Astrocyte of the hippocampus (primary cell): ENCODE data around the gene PI3.

Experiments used
- DNase-seq: peaks from one replicate; pipeline ENCODE4 v3.0.0; 2011; ENCODE audit warnings: low read depth, low spot score

Gene PI3

DNA sequence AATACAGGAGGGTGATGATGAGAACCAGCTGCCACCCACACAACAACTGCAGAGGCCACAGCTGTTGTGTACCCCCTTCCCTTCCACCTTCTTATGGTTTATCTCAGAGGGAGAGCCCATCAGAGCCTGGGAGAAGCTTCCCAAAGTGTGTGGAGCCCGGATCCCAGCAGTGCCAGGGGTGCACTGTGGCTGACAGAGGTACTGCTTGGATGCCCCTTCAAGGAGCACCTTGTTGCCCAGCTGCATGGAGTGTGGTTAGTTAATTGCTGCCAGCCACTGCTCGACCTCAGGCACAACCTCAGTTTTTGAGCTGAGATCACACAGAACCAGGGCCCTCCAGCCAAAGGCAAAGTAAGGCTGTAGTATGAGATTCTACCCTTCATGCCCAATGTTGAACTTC, 13.0 kb downstream of the PI3 start:
- DNase-seq = no peak

DNA sequence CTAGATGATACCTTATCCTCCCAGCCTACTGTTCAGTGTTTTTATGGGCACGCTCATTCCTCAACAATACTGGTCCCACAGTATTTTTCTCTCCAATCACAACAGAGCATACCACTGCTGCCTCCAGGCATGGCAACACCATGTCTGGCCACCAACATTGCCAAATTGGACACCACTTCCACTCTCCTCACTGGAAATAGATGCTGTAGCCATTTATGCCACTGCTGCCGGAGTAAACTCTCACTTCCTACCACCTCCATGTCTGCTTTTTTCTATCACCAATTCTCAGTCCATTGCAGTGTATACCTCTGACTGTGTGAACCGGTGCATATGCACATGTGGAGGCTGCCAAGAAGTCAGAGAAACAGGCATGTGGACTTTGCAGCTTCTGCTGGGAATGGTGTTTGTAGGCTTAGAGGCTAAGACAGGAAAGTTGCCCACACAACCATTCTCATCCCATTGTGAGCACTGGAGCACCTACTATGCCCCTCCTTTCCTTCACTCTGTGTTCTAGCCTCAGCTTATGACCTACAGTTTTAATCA, 14.4 kb downstream of the PI3 start:
- DNase-seq = no peak

DNA sequence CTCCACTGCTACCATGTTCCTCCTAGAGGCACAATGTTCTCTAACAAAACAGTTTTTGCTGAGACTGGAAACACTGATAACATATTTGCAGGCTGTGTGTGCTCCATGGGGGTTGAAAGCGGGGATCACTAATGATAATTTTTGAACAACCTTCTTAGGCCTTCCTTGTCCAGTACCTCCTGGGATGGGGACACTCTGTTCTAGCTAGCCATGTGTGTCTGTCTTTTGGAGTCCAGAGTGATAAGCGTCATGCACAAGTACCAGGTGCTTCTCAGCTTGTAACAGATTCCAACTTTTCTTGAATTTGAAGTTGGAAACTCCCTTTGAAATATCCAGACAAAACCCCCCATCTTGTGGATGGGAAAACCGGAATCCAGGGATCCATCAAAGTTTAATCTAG, 15.2 kb downstream of the PI3 start:
- no peak for DNase-seq

DNA sequence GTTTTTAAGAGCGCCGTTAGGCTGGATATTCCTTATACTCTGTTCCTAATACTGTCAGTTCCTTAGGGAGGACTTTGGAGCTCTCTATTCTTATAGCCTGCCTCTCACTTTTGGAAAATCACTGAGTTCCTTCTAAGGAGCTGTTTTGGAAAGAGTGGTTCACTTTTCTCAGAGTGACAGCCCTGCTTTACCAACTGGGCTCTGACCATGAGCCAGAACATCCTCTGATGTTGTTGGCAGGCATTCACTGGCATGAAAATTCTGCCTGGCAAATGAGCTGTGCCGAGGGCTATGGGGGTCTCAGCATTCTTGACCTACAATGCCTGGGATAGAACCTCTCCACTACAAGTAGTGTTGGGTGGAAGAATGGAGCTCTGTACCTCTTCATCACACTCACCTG, 17.2 kb downstream of the PI3 start:
- no peak for DNase-seq

DNA sequence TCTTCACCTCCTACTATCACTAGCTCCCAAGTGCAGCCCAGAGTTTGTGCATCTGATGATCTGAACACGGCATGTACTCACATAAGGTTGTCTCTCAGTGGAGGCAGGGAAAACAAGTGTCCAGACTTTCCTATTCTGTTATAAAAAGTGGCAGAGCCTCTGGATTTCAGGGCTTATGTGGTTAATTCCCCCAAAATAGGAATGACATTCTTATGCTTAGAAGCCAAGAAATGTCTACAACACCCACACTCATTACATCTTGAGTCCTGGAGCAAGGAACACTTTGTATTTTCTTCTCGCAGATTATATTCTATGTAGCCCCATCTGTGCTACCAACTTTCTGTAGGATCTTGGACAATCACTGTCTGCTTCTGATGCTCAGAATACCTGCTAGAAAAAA, 18.6 kb downstream of the PI3 start:
- no peak for DNase-seq

DNA sequence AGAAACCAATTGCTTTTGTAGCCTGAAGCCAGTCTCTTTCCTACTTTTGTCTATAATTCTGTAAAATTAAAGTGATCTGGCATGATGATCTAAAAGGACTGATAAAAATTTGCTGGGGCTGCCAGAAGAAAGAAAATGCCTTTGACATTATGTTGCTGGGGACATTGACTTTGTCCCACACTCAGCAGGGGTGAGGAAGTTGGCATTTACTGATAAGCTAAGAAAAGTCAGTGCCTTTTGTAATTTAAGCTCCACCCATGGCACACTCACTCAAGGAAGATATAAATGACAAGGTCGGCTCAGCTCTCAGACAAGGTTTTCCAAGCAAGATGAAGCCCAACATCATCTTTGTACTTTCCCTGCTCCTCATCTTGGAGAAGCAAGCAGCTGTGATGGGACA, 32.0 kb downstream of the PI3 start, which contains the start of gene SEMG1:
TSS of gene SEMG1 (plus strand) at position 309 of the 400 bp plus-strand sequence. CDS start at position 330, 21 bp downstream.
- no peak for DNase-seq

DNA sequence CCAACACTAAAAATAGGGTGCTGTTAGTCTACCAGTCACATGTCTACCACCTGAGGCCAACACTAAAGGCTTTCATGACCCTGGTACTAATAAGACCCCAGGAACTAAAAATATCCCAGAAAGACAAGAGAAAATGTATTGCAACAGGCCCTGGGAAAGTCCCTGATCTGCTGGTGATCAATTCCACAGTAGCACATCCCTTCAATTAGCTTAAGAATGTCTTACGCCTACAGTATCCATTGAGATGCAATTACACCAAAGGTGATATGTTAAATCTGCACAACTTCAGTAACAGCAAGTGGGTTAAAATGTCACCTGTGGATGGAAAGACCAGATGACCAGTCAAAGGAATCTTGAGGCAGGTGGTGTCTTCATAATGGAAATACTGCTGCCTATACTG, 35.2 kb downstream of the PI3 start:
- DNase-seq = no peak

DNA sequence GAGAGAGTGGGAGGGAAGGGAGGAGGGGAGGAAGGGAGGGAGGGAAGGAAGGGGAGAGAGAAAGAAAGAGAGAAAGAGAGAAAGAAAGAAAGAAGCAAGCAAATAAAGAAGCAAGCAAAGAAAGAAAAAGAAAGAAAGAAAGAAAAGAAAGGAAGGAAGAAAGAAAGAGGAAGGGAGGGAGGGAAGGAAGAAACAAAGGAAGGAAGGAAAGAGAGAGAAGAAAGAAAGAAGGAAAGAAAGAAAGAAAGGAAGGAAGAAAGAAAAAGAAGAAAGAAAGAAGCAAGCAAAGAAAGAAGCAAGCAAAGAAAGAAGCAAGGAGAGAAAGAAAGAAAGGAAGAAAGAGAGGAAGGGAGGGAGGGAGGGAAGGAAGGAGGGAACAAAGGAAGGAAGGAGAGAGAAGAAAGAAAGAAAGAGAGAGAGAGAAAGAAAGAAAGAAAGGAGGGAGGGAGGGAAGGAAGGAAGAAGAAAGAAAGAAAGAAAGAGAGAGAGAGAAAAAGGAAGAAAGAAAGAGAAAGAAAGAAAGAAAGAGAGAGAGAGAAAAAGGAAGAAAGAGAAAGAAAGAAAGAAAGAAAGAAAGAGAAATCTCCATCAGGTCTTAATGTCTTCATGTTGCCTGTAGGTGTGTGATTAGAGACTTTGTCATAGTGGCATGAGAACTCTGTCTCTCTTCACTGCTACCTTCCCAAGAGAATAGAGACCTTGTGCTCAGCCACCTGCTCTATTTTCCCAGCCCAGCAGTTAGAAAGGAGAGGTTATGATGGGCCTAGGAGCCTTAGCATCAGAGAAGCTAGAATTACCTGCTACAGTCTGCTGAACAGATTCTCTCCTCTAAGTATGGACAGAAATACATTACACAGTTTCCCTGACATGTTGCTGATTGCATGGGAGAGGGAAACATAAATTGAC, 37.1 kb downstream of the PI3 start:
- no peak for DNase-seq

DNA sequence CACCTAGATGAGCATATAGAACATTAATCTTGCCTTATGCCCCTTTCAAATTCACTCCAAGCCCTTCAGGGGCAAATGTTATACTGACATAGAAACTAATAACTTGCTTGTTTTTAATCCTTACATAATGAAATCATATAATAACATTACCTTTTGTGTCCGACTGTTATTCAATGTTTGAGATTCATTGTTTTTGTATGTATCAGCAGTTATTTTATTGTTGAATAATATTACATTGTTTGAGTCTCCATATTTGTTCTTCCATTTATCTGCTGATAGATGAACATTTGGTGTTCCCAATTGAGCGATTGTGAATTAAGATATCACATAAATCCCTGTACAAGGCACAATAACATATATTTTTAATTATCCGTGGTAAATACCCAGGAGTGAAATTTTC, 38.1 kb downstream of the PI3 start:
- no peak for DNase-seq

DNA sequence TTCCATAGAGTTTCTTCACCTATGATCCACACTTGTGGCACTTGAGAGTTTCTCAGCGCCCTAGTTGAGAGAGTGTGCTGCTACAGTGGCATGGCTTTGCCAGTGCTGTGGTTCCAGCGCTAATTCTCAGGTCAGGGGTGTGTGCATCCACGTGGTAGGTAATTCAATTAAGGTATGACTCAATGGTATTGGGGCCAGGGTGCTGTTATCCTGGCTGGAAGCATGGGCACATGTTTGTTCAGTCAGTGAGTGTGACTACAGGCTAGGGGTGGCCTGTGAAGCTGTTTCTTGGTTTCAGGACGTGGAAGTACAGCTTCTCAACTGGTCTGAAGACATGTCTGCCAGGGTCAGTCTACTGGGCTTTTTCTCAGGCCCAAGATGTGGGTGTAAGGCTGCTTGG, 43.4 kb downstream of the PI3 start:
- no peak for DNase-seq

DNA sequence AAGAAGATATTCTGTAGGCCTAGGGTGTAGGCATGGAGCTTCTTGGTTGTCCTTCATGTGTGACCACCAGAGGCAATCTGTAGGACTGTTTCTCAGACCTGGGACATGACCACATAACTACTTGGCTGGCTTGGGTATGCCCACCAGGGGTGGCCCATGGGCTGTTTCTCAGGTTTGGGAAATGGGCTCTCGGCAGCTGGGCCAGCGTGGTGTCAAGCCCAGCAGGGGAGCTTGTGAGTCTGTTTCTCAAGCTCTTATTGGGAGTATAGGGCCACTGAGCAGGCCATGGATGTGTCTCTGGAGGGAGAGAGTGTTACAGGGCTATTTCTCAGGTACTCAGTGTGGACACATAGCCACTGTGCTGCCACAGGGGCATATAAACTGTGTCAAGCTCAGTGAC, 43.9 kb downstream of the PI3 start:
- DNase-seq = no peak

DNA sequence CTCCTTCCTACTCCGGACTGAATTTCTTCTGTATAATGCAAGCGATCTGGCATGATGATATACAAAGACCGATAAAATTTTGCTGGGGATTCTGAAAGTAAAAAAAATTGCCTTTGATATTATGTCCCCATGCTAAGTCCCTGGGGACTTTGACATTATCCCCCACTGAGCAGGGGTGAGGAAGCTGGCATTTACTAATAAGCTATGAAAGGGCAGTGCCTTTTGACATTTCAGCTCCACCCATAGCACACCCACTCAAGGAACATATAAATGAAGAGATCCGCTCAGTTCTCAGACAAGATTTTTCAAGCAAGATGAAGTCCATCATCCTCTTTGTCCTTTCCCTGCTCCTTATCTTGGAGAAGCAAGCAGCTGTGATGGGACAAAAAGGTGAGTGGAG, 46.4 kb downstream of the PI3 start, which contains the start of gene SEMG2:
TSS of gene SEMG2 (plus strand) at position 298 of the 400 bp plus-strand sequence. CDS start at position 315, 17 bp downstream.
- DNase-seq = no peak

DNA sequence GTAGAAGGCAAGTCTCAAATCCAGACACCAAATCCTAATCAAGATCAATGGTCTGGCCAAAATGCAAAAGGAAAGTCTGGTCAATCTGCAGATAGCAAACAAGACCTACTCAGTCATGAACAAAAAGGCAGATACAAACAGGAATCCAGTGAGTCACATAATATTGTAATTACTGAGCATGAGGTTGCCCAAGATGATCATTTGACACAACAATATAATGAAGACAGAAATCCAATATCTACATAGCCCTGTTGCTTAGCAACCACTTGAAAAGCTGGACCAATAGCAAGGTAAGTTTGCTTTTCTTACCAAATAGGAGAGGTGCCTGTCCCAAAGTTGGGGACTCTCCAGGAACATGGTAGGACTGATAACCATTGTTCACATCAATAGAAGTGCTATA, 48.4 kb downstream of the PI3 start:
- DNase-seq = no peak
